CD14-positive monocyte (primary cell): ENCODE data around the gene LRCH4. TPM values are rescaled to one million over a fixed set of nuclear protein-coding genes. Genes with fewer than 3 reads are reported as not detected.

Source experiments
- DNase-seq, 3 donors: peaks; one replicate each; pipeline ENCODE4 v3.0.0-alpha.2; 2011 to 2022
- H2AFZ ChIP-seq: 2 replicates; pipeline ENCODE4 v1.6.0; 2012; ENCODE audit warnings: mild to moderate bottlenecking, low read depth, low read length, inconsistent platforms; ENCODE audit not compliant: insufficient read depth, poor library complexity, severe bottlenecking
- H3K27ac ChIP-seq, 2 donors: 1 replicate in 1 of 2; 2 replicates in 1 of 2; pipeline ENCODE4 v1.5.1; 2012 to 2013; ENCODE audit warnings: low read length in 2 of 2, control low read depth in 1 of 2, inconsistent platforms in 1 of 2, low read depth in 1 of 2, mild to moderate bottlenecking in 1 of 2
- H3K27me3 ChIP-seq, 2 donors: one replicate each; pipeline versions ENCODE4 v1.6.0 to v1.6.1; 2011 to 2013; ENCODE audit warnings: low read length in 2 of 2; ENCODE audit not compliant: control insufficient read depth in 2 of 2, insufficient read depth in 2 of 2
- H3K36me3 ChIP-seq, 2 donors: replicated peaks in 1 of 2; 1 replicate in 1 of 2; 2 replicates in 1 of 2; pipeline versions ENCODE4 v1.5.1 to v1.6.1; 2012 to 2013; ENCODE audit warnings: low read length in 2 of 2, control low read depth in 1 of 2, inconsistent platforms in 1 of 2, mild to moderate bottlenecking in 1 of 2; ENCODE audit not compliant: insufficient read depth in 2 of 2, control insufficient read depth in 1 of 2
- H3K4me1 ChIP-seq, 2 donors: 1 replicate in 1 of 2; 2 replicates in 1 of 2; pipeline versions ENCODE4 v1.5.1 to v1.6.1; 2012 to 2013; ENCODE audit warnings: low read length in 2 of 2, control low read depth in 1 of 2, inconsistent platforms in 1 of 2, mild to moderate bottlenecking in 1 of 2, moderate library complexity in 1 of 2; ENCODE audit not compliant: insufficient read depth in 2 of 2, control insufficient read depth in 1 of 2
- H3K4me2 ChIP-seq: replicated peaks from 2 replicates; pipeline ENCODE3; 2012; ENCODE audit warnings: low read length, moderate library complexity, mild to moderate bottlenecking; ENCODE audit not compliant: poor library complexity, severe bottlenecking; ENCODE audit errors: extremely low read depth
- H3K4me3 ChIP-seq, 3 experiments: fragments of 200-600 bp in 1 of 3; sonication (generic) in 1 of 3; replicated peaks in 1 of 3; 1 replicate in 2 of 3; 2 replicates in 1 of 3; pipeline ENCODE4 v1.5.1; 2011 to 2013; ENCODE audit warnings: low read length in 3 of 3, mild to moderate bottlenecking in 3 of 3, control low read depth in 2 of 3, low read depth in 2 of 3, inconsistent platforms in 1 of 3, moderate library complexity in 1 of 3
- H3K79me2 ChIP-seq: 2 replicates; pipeline ENCODE4 v1.6.0; 2012; ENCODE audit warnings: mild to moderate bottlenecking, control low read depth, inconsistent platforms, low read length, moderate library complexity; ENCODE audit not compliant: insufficient read depth
- H3K9ac ChIP-seq: 2 replicates; pipeline ENCODE4 v1.6.0; 2017; ENCODE audit warnings: low read length, mild to moderate bottlenecking; ENCODE audit not compliant: insufficient read depth, poor library complexity, severe bottlenecking
- H3K9me3 ChIP-seq, 2 donors: replicated peaks in 1 of 2; 1 replicate in 1 of 2; 2 replicates in 1 of 2; pipeline versions ENCODE4 v1.5.1 to v1.6.1; 2012 to 2013; ENCODE audit warnings: low read length in 2 of 2, control low read depth in 1 of 2; ENCODE audit not compliant: control insufficient read depth in 1 of 2, insufficient read depth in 1 of 2
- H4K20me1 ChIP-seq: 2 replicates; pipeline ENCODE4 v1.6.0; 2012; ENCODE audit warnings: mild to moderate bottlenecking, low read length, control low read depth, moderate library complexity; ENCODE audit not compliant: insufficient read depth
- H3K27ac Mint-ChIP-seq, 7 donors: one replicate each; pipeline ENCODE4 v1.8.0; 2020; ENCODE audit warnings: mild to moderate bottlenecking in 7 of 7, mixed read lengths in 7 of 7, moderate library complexity in 6 of 7, inconsistent platforms in 2 of 7
- H3K27me3 Mint-ChIP-seq, 3 donors: one replicate each; pipeline ENCODE4 v1.8.0; 2021 to 2022; ENCODE audit warnings: low read depth in 3 of 3, mild to moderate bottlenecking in 3 of 3, mixed read lengths in 3 of 3, moderate library complexity in 3 of 3, inconsistent platforms in 1 of 3
- H3K36me3 Mint-ChIP-seq, 2 donors: one replicate each; pipeline ENCODE4 v1.8.0; 2020; ENCODE audit warnings: mixed read lengths in 2 of 2, inconsistent platforms in 1 of 2, mild to moderate bottlenecking in 1 of 2
- H3K4me1 Mint-ChIP-seq: one replicate; pipeline ENCODE4 v1.8.0; 2020; ENCODE audit warnings: mild to moderate bottlenecking, mixed read lengths
- H3K4me3 Mint-ChIP-seq, 2 donors: one replicate each; pipeline ENCODE4 v1.8.0; 2020; ENCODE audit warnings: mild to moderate bottlenecking in 2 of 2, mixed read lengths in 2 of 2, moderate library complexity in 1 of 2
- H3K9me3 Mint-ChIP-seq, 7 donors: one replicate each; pipeline ENCODE4 v1.8.0; 2020 to 2022; ENCODE audit warnings: mixed read lengths in 7 of 7, mild to moderate bottlenecking in 6 of 7, moderate library complexity in 6 of 7, inconsistent platforms in 2 of 7
- CTCF ChIP-seq: fragments of 200-600 bp; IDR thresholded peaks from one replicate; pipeline ENCODE4 v1.8.0; 2022; ENCODE audit warnings: antibody characterized with exemption, mild to moderate bottlenecking
- WGBS: methylation state at CpG from one replicate; pipeline ENCODE4 v1.1.5; 2013; ENCODE audit warnings: missing lambda C conversion rate; ENCODE audit not compliant: insufficient coverage; 5-methylcytosine and 5-hydroxymethylcytosine counted together
- intact Hi-C, 2 donors: fragments of 100-400 bp; cut with micrococcal nuclease; formaldehyde crosslinking; loops; one replicate each; pipeline versions ENCODE4 v1.15.0 to v1.15.1; 2023
- polyA plus RNA-seq, 3 donors: library from polyadenylated mRNA; depleted of rRNA in 1 of 3; unstranded in 2 of 3; stranded (reverse) in 1 of 3; fragments of 300-500 nt in 2 of 3; fragments of >200 nt in 1 of 3; fragmentation: Illumina TruSeq in 2 of 3; gene quantifications; 1 replicate in 2 of 3; 2 replicates in 1 of 3; pipeline ENCODE4 v1.2.3, GENCODE V29; 2012 to 2021

Gene LRCH4
- polyA plus RNA-seq, 3 donors: 132 to 286 (median 134) TPM

- DNase-seq: no peak
Observed at GRCh38 chr7:100576384-100576993, 9.4 kb downstream of the LRCH4 start.

GRCh38 chr7:100575746-100576383, 10.1 kb downstream of the LRCH4 start:
- Mint-ChIP-seq H3K4me1 (peaks cover 16% of the 10 kb centered on the region), H3K36me3 (peaks cover 23 to 51% of the 10 kb centered on the region in 2 donors), H3K27ac (no peak overlapping the region), H3K27me3 (peaks cover 14 to 30% (median 23%) of the 10 kb centered on the region in 3 donors), H3K9me3 (peaks cover 2 to 5% (median 4%) of the 10 kb centered on the region in 7 donors), H3K4me3 (no peak overlapping the region)
- no peak for DNase-seq
- Histone ChIP-seq H4K20me1 (peaks cover 98% of the 10 kb centered on the region), H3K27ac (no peak overlapping the region), H3K4me2 (no peak overlapping the region), H3K36me3 (peaks cover 83 to 93% of the 10 kb centered on the region in 2 donors), H2AFZ (no peak overlapping the region), H3K79me2 (peaks cover 14% of the 10 kb centered on the region), H3K9me3 (no peaks in the 10 kb centered on the region), H3K27me3 (peaks cover 3 to 18% of the 10 kb centered on the region in 2 donors), H3K9ac (no peak overlapping the region), H3K4me1 (peaks cover 9 to 19% of the 10 kb centered on the region in 2 donors), H3K4me3 (no peak overlapping the region)
- no peak for TF ChIP-seq CTCF
- 95% methylated on average over 9 of the region's 17 CpGs for WGBS
- intact Hi-C loops: no loop called here

More at GRCh38 chr7:100576384-100576993, 9.4 kb downstream of the LRCH4 start:
- Mint-ChIP-seq H3K9me3 (peaks cover 2 to 5% (median 3%) of the 10 kb centered on the region in 7 donors), H3K4me1 (peaks cover 9% of the 10 kb centered on the region), H3K27me3 (peaks cover 9 to 24% (median 17%) of the 10 kb centered on the region in 3 donors), H3K27ac (no peak overlapping the region), H3K36me3 (peaks cover 19 to 51% of the 10 kb centered on the region in 2 donors), H3K4me3 (no peak overlapping the region)
- no peak for TF ChIP-seq CTCF
- intact Hi-C loops: no loop called here
- Histone ChIP-seq H4K20me1 (peaks cover 98% of the 10 kb centered on the region), H3K36me3 (peaks cover 89 to 97% of the 10 kb centered on the region in 2 donors), H3K9ac (no peak overlapping the region), H2AFZ (no peak overlapping the region), H3K79me2 (peaks cover 20% of the 10 kb centered on the region), H3K4me1 (peaks cover 2 to 14% of the 10 kb centered on the region in 2 donors), H3K4me3 (no peak overlapping the region), H3K27ac (no peak overlapping the region), H3K4me2 (no peak overlapping the region), H3K27me3 (peaks cover 0 to 11% of the 10 kb centered on the region in 2 donors), H3K9me3 (no peaks in the 10 kb centered on the region)
- WGBS: 99% methylated on average over 8 of the region's 13 CpGs
